Neural progenitor cell (in vitro differentiated cells): Measurements from ENCODE around the gene UROC1. TPM values are rescaled to one million over a fixed set of nuclear protein-coding genes. Genes with fewer than 3 reads are reported as not detected.

Source experiments
- DNase-seq: peaks from one replicate; pipeline ENCODE4 v3.0.0-alpha.2; 2016; ENCODE audit warnings: low spot score
- H2AFZ ChIP-seq: fragments of 200-600 bp; sonication (generic); replicated peaks from 2 replicates; pipeline ENCODE4 v1.6.1; 2016; ENCODE audit warnings: antibody characterized with exemption
- H3F3A ChIP-seq: fragments of 200-600 bp; sonication (generic); 2 replicates; pipeline ENCODE4 v1.6.1; 2016; ENCODE audit warnings: antibody characterized with exemption, low read depth
- H3K27ac ChIP-seq: fragments of 200-600 bp; sonication (generic); 2 replicates; pipeline ENCODE4 v1.5.1; 2016; ENCODE audit warnings: mild to moderate bottlenecking
- H3K27me3 ChIP-seq: fragments of 200-600 bp; sonication (generic); 2 replicates; pipeline ENCODE4 v1.6.1; 2016; ENCODE audit warnings: mild to moderate bottlenecking, moderate library complexity
- H3K36me3 ChIP-seq: fragments of 200-600 bp; sonication (generic); 2 replicates; pipeline ENCODE4 v1.5.1; 2016
- H3K4me1 ChIP-seq: fragments of 200-600 bp; sonication (generic); 2 replicates; pipeline ENCODE4 v1.6.1; 2016; ENCODE audit warnings: mixed run types
- H3K4me2 ChIP-seq: fragments of 200-600 bp; sonication (generic); 2 replicates; pipeline ENCODE4 v1.6.1; 2016
- H3K4me3 ChIP-seq: fragments of 200-600 bp; sonication (generic); 2 replicates; pipeline ENCODE4 v1.5.1; 2016
- H3K79me2 ChIP-seq: fragments of 200-600 bp; sonication (generic); 2 replicates; pipeline ENCODE4 v1.6.1; 2016; ENCODE audit warnings: low read depth
- H3K9ac ChIP-seq: fragments of 200-600 bp; sonication (generic); 2 replicates; pipeline ENCODE4 v1.6.1; 2016
- H3K9me3 ChIP-seq: fragments of 200-600 bp; sonication (generic); 2 replicates; pipeline ENCODE4 v1.5.1; 2016; ENCODE audit warnings: low read depth
- H4K20me1 ChIP-seq: fragments of 200-600 bp; sonication (generic); 2 replicates; pipeline ENCODE4 v1.6.1; 2016; ENCODE audit warnings: low read depth
- H3K27ac Mint-ChIP-seq: 3 replicates; pipeline ENCODE4 v1.8.0; 2021; ENCODE audit warnings: mixed read lengths
- H3K27me3 Mint-ChIP-seq: 2 replicates; pipeline ENCODE4 v1.8.0; 2022; ENCODE audit warnings: low read depth, mild to moderate bottlenecking, inconsistent platforms, moderate library complexity, mixed read lengths; ENCODE audit not compliant: insufficient read depth
- H3K36me3 Mint-ChIP-seq: 3 replicates; pipeline ENCODE4 v1.8.0; 2021; ENCODE audit warnings: mixed read lengths
- H3K4me1 Mint-ChIP-seq: 3 replicates; pipeline ENCODE4 v1.8.0; 2021; ENCODE audit warnings: mixed read lengths
- H3K4me3 Mint-ChIP-seq: 3 replicates; pipeline ENCODE4 v1.8.0; 2021; ENCODE audit warnings: mild to moderate bottlenecking, moderate library complexity, mixed read lengths
- H3K9me3 Mint-ChIP-seq: 3 replicates; pipeline ENCODE4 v1.8.0; 2020; ENCODE audit warnings: mixed read lengths
- EZH2 ChIP-seq: fragments of 200-600 bp; sonication (generic); IDR thresholded peaks from 2 replicates; pipeline ENCODE4 v1.6.1; 2017; ENCODE audit warnings: antibody characterized with exemption, mild to moderate bottlenecking, moderate library complexity
- EZH2phosphoT487 ChIP-seq: fragments of 200-600 bp; sonication (generic); IDR thresholded peaks from 2 replicates; pipeline ENCODE4 v1.6.1; 2017; ENCODE audit warnings: antibody characterized with exemption
- total RNA-seq: library from RNA; depleted of rRNA; stranded (reverse); fragments of >200 nt; gene quantifications from 2 replicates; pipeline ENCODE4 v1.2.3, GENCODE V29; 2015; ENCODE audit warnings: low replicate concordance
- TF ChIP-seq, protein P1 (sequence below): fragments of 200-600 bp; sonication (generic); IDR thresholded peaks from 2 replicates; pipeline ENCODE4 v1.5.1; 2017; ENCODE audit warnings: antibody characterized with exemption, mild to moderate bottlenecking

Gene UROC1
- total RNA-seq, 1 donor from 2014 or later: not detected

DNA sequence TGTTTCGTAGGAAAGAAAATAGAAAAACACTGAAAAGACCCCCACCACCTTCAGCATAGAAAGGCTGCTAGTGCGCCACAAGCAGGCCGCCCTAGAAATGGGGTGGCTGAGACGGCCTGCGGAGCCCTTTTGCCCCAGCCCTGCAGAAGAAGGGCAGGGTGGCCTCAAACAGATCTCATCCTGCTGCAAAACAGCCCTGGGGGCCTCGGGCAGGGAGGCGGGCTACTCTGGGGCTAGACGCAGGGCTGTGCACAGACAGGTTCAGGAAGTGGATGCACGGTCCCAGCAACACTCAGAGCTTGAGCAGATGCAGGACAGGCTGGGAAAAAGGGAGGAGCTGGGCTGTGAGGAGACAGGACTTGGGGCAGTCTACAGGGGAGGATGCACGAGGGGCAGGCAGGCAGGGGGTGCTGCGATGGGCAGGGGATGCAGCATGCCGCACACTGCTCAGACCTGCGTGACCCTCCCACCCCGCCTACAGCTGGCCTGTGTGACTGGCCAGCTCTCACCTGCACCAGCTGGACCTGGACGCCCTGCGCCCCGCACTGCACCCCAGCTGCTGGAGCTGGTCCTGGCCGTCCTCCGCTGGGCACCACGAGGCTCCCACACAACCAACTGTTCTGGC lies 76.2 kb downstream of the UROC1 start:
- peaks cover 22% of the 10 kb centered on the region for H3K4me1 Mint-ChIP-seq
- no peak overlapping the region for H3K9ac ChIP-seq
- no peaks in the 10 kb centered on the region for H3K79me2 ChIP-seq
- peaks cover 18% of the 10 kb centered on the region for H3K4me1 ChIP-seq
- no peaks in the 10 kb centered on the region for H4K20me1 ChIP-seq
- no peak overlapping the region for H3K4me3 ChIP-seq
- H3K9me3 ChIP-seq: no peaks in the 10 kb centered on the region
- no peaks in the 10 kb centered on the region for H3F3A ChIP-seq
- no peaks in the 10 kb centered on the region for H3K27me3 ChIP-seq
- no peak overlapping the region for H2AFZ ChIP-seq
- H3K27me3 Mint-ChIP-seq: peaks cover 7% of the 10 kb centered on the region
- H3K27ac ChIP-seq: no peak overlapping the region
- H3K36me3 Mint-ChIP-seq: peaks cover 5% of the 10 kb centered on the region
- H3K36me3 ChIP-seq: no peaks in the 10 kb centered on the region
- H3K4me2 ChIP-seq: peak overlapping the region; percentile 31
- TF ChIP-seq, protein P1, sequence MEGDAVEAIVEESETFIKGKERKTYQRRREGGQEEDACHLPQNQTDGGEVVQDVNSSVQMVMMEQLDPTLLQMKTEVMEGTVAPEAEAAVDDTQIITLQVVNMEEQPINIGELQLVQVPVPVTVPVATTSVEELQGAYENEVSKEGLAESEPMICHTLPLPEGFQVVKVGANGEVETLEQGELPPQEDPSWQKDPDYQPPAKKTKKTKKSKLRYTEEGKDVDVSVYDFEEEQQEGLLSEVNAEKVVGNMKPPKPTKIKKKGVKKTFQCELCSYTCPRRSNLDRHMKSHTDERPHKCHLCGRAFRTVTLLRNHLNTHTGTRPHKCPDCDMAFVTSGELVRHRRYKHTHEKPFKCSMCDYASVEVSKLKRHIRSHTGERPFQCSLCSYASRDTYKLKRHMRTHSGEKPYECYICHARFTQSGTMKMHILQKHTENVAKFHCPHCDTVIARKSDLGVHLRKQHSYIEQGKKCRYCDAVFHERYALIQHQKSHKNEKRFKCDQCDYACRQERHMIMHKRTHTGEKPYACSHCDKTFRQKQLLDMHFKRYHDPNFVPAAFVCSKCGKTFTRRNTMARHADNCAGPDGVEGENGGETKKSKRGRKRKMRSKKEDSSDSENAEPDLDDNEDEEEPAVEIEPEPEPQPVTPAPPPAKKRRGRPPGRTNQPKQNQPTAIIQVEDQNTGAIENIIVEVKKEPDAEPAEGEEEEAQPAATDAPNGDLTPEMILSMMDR: no peak
- no peak for TF ChIP-seq EZH2phosphoT487
- no peak for TF ChIP-seq EZH2
- H3K4me3 Mint-ChIP-seq: no peak overlapping the region
- H3K9me3 Mint-ChIP-seq: no peaks in the 10 kb centered on the region
- DNase-seq: no peak
- H3K27ac Mint-ChIP-seq: peak overlapping the region; percentile 87

DNA sequence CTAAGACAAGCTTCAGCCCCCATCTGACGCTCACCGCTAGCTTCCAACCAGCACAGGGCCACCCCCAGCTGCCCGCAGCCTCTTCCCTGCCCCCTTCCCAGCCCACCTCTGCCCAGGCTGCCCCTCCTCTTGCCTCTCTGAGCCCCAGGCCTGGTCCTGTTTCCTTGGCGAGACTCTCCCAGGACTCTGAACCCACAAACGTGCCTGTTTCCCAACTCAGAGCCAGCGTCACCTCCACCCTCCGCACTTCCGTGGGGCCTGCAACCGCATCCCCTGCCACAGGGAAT lies 76.9 kb downstream of the UROC1 start:
- H3K4me3 Mint-ChIP-seq: no peak overlapping the region
- Histone ChIP-seq H3K9ac (no peak overlapping the region), H3K9me3 (no peaks in the 10 kb centered on the region), H3K27me3 (no peaks in the 10 kb centered on the region), H3K4me3 (no peak overlapping the region), H3K4me2 (peak overlapping the region; percentile 31), H3F3A (no peaks in the 10 kb centered on the region), H2AFZ (no peak overlapping the region), H3K27ac (peak overlapping the region; percentile 70), H3K36me3 (no peaks in the 10 kb centered on the region), H3K79me2 (no peaks in the 10 kb centered on the region), H4K20me1 (no peaks in the 10 kb centered on the region), H3K4me1 (peaks cover 18% of the 10 kb centered on the region)
- no peak for DNase-seq
- no peaks in the 10 kb centered on the region for H3K9me3 Mint-ChIP-seq
- TF ChIP-seq, protein P1: no peak
- TF ChIP-seq EZH2: no peak
- peaks cover 7% of the 10 kb centered on the region for H3K27me3 Mint-ChIP-seq
- H3K36me3 Mint-ChIP-seq: peaks cover 5% of the 10 kb centered on the region
- no peak overlapping the region for H3K27ac Mint-ChIP-seq
- peaks cover 26% of the 10 kb centered on the region for H3K4me1 Mint-ChIP-seq

DNA sequence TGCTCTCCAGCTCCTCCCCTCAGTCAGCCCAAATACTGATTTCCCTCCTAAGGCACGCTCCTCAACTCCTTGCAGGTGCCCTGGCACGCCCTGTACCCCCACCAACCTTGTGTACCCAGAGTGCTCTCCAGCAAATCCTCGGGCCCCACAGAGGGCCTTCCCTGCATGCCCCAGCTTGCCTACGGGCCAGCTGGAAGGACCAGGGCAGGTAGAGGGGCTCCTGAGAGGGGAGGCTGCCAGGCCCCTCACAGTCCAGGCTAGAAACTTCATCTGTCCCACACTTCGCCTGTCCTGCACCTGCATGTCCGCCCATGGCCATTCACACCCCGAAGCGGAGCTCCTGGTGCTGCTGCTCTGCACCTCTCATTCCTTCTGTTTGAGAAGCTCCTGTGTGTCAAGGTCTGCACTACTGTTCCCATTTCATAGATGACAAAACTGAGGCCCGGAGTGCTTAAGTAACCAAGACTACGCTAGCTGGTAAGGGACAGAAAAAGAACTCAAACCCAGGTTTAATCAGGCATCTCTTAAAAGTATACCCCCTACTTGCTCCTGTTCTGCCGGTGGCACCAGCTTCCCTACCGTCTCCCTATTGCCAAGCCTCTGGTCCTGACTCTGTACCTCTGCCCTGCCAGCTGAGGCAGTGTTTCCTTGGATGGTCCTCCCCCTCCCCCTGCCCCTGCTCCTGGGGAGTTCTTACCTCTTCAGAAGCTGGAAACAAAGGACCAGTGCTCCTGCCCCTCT lies 77.4 kb downstream of the UROC1 start:
- H3K4me1 Mint-ChIP-seq: peaks cover 26% of the 10 kb centered on the region
- Histone ChIP-seq H3K27me3 (no peaks in the 10 kb centered on the region), H3K79me2 (no peaks in the 10 kb centered on the region), H2AFZ (no peak overlapping the region), H3K9me3 (no peaks in the 10 kb centered on the region), H3K4me1 (peaks cover 18% of the 10 kb centered on the region), H3K27ac (no peak overlapping the region), H3K36me3 (no peaks in the 10 kb centered on the region), H3F3A (no peaks in the 10 kb centered on the region), H3K4me2 (peak overlapping the region; percentile 31), H3K4me3 (no peak overlapping the region), H3K9ac (no peak overlapping the region), H4K20me1 (no peaks in the 10 kb centered on the region)
- TF ChIP-seq EZH2 (no peak), EZH2phosphoT487 (no peak)
- TF ChIP-seq, protein P1: no peak
- H3K27me3 Mint-ChIP-seq: peaks cover 7% of the 10 kb centered on the region
- peaks cover 5% of the 10 kb centered on the region for H3K36me3 Mint-ChIP-seq
- DNase-seq: peak; percentile 43
- no peaks in the 10 kb centered on the region for H3K9me3 Mint-ChIP-seq
- H3K27ac Mint-ChIP-seq: peak overlapping the region; percentile 53
- no peak overlapping the region for H3K4me3 Mint-ChIP-seq
